Occipital lobe (tissue), 2 donors: Measurements from ENCODE around the gene SELENBP1. TPM values are rescaled to one million over a fixed set of nuclear protein-coding genes. Genes with fewer than 3 reads are reported as not detected.
"Not testable (repeated sequence)": the region's sequence is repeated elsewhere in the genome, so short reads cannot be mapped to it uniquely, and the experiment has no call there.

Experiments used
- DNase-seq: peaks from one replicate; lab custom pipeline; 2025; lab: John Stamatoyannopoulos, UW
- total RNA-seq: library from RNA; depleted of rRNA; stranded (reverse); fragments of >200 nt; gene quantifications from one replicate; pipeline ENCODE4 v1.2.3, GENCODE V29; 2014

SELENBP1 gene
- 9.2 TPM for total RNA-seq

GRCh38 chr1:151372058-151372934 lies at the start of gene SELENBP1:
TSS of gene SELENBP1 (minus strand) at chr1:151372705. CDS start at chr1:151372641, 64 bp downstream.
- DNase-seq: no peak

- no peak for DNase-seq
Measured at GRCh38 chr1:151419819-151420218, 47.3 kb upstream of the SELENBP1 start.

DNA sequence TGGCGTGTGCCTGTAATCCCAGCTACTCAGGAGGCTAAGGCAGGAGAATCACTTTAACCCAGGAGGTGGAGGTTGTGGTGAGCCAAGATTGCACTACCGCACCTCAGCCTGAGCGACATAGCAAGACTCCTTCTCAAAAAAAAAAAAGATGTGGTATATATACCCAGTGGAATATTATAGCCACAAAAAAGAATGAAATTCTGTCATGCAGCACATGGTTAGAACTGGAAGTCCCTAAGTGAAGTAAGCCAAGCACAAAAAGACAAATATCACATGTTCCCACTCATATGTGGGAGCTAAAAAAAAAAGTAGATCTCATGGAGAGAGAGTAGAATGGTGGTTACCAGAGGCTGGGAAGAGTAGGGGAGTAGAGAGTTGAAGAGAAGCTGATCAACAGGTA lies 45.6 kb upstream of the SELENBP1 start:
- no peak for DNase-seq

GRCh38 chr1:151416231-151416630 lies 43.7 kb upstream of the SELENBP1 start:
- DNase-seq: no peak

- DNase-seq: no peak
Measured at GRCh38 chr1:151411884-151412283, 39.4 kb upstream of the SELENBP1 start.

DNA sequence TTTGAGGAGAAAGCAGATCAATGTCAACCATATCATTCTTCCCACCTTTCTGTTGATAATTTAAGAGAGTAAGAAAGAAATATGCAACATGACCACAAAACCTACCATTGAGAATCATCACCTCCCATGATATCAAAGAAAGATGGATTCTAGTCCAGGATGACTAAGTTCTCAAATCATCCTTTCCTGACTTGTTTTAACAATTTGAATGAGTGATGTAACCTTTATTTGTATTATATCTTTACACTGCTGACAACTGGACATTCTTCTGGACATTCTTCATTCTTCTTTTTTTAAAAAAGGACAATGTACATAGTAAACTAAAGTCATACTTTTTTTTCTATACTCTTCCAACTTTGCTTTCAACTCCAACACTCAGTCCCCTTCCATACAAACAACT lies 36.4 kb upstream of the SELENBP1 start:
- no peak for DNase-seq

DNA sequence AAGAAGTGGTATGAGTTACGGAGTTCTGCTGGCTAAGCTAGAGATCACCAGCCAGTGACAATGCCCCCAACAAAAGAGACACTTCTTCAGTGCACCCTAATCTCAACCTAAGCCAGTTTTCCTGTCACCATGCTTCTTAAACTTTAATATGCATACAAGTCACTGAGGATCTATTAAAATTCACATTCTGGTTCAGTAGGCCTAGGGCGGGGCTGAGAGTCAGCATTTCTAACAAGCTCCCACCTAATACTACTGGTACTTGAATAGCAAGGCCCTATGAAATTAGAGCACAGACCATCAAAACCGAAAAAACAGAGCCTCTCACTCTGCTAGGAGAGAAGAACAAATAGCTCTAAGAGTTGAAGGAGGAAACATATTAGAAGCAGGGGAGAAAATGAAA lies 34.8 kb upstream of the SELENBP1 start:
- DNase-seq: no peak

DNA sequence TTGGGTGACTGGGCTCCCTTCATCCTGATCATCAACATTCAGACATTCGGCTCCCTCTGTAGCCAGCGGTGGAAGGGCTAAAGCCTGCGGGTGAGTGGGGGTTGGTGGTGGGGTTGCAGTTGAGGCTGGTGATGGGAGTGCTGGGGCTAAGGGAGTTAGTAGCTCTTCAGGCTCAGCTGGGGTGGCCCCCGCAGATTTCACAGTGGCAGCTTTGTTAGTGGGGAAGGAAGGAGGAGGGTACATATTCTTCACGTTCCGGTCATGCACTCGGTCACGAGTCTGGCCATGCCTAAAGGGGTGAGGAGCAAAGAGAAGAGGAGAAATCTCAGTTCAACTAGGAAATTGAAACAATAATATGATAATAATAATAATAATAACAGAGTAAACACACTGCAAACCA lies 33.7 kb upstream of the SELENBP1 start:
- DNase-seq: no peak

GRCh38 chr1:151405187-151405951 lies 32.9 kb upstream of the SELENBP1 start:
- DNase-seq: no peak

DNA sequence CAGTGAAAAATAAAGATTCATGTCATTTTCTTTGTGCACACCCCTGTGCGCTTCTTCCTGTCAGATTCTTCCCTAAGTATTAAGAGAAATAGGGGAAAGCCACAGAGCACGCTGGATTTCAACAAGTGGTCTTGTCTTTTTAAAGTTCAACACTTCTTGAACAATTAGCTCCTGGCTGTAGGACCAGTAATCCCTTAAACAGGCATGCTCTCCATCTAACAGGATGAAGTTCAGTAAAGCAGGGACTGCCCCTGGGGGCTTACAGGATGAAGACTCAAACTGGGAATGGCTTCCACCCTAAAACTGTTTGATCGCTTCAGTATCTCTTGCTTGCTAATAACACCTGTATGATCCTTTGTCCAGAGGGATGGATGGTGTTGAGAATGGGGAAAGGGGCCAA lies 31.1 kb upstream of the SELENBP1 start:
- DNase-seq: no peak

DNA sequence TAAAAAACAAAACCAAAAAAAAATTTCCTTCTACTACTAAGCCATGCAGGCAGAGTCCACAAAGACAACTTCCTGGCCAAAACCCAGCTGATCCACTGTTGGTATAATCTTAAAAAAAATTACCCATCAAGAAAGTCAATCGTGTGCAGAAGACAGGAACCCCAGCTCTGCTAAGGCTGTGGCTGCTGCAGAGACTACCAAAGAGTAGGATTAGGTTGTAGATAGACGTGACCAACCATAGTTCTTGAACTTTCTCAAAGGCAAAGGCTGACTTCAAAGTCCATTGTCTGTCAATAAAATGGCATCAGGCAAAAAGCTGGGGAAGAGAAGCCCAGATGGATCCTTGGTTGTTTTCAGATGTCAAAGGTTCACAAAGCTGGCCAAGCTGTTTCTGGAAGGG lies 30.3 kb upstream of the SELENBP1 start:
- DNase-seq: no peak

- no peak for DNase-seq
Measured at GRCh38 chr1:151401860-151402259, 29.4 kb upstream of the SELENBP1 start.

DNA sequence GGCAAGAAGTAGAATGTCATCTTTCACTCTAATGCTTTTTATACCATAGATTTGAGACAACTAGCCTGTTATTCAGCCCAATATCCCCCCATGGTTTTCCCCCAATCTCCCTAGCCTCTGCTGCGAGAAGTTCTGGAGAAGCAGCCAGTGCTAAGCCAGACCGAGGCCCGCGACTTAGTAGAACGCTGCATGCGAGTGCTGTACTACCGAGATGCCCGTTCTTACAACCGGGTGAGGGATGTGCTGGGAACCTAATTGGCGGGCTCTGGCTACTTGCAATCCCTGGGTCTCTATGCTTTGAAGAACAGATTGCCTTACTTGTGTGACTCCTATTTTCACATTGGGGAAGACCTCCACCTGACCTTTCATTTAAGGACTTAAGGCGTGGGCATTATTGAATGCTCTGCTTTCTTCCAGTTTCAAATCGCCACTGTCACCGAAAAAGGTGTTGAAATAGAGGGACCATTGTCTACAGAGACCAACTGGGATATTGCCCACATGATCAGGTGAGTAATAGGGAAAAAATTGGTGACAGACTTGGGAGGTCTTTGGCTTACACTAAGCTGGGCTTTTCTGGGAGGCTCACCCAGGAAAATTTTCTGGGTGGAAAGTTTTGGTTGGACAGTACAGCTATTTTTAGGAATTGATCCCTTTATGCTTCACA lies 28.8 kb upstream of the SELENBP1 start:
- no peak for DNase-seq

DNA sequence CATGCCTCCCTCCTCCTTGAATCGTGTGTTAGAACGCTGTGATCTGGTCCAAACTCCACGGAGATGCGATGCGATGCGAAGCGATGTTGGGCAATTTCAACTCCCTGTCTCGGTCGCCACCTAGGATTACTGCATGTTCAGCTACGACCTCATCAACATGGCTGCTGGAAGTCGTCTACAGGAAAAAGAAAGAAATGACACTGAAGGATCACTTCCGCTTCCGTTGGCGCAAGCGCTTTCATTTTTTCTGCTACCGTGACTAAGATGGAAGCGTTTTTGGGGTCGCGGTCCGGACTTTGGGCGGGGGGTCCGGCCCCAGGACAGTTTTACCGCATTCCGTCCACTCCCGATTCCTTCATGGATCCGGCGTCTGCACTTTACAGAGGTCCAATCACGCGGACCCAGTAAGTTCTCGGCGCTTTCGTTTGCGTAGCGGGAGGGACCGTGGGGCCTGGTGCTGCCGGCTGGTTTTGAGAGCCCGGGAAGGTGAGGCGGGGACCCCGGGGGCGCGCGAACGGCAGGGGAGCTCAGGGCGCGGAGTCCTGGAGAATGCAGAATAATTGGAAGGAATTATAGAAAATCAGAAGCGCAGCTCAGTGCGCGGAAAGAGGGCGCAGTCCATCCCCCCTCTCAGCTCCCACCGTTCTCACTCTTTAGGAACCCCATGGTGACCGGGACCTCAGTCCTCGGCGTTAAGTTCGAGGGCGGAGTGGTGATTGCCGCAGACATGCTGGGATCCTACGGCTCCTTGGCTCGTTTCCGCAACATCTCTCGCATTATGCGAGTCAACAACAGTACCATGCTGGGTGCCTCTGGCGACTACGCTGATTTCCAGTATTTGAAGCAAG lies 27.0 kb upstream of the SELENBP1 start, which contains the start of gene PSMB4:
Gene PSMB4 (plus strand): TSS at position 250 of the 848 bp plus-strand sequence. CDS start 15 bp downstream, at position 265.
- peak; percentile 88 for DNase-seq

GRCh38 chr1:151396265-151396664 lies 23.8 kb upstream of the SELENBP1 start:
- not testable (repeated sequence) for DNase-seq

DNA sequence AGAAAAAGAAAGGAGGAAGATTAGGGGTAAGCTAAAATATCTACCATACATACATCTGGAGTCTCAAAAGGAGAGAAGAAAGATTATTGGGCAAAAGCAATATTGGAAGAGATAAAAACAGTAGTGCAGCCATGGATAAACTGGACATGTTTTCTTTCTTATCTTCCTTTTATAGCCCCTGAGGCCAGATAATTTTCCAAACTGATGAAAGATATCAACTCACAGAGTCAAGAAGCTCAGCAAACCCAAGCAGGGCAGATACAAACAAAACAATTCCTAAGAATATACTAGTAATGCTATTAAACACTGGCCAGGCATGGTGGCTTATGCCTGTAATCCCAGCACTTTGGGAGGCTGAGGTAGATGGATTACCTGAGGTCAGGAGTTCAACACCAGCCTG lies 21.1 kb upstream of the SELENBP1 start:
- no peak for DNase-seq

GRCh38 chr1:151391079-151391563 lies 18.6 kb upstream of the SELENBP1 start:
- DNase-seq: no peak

DNA sequence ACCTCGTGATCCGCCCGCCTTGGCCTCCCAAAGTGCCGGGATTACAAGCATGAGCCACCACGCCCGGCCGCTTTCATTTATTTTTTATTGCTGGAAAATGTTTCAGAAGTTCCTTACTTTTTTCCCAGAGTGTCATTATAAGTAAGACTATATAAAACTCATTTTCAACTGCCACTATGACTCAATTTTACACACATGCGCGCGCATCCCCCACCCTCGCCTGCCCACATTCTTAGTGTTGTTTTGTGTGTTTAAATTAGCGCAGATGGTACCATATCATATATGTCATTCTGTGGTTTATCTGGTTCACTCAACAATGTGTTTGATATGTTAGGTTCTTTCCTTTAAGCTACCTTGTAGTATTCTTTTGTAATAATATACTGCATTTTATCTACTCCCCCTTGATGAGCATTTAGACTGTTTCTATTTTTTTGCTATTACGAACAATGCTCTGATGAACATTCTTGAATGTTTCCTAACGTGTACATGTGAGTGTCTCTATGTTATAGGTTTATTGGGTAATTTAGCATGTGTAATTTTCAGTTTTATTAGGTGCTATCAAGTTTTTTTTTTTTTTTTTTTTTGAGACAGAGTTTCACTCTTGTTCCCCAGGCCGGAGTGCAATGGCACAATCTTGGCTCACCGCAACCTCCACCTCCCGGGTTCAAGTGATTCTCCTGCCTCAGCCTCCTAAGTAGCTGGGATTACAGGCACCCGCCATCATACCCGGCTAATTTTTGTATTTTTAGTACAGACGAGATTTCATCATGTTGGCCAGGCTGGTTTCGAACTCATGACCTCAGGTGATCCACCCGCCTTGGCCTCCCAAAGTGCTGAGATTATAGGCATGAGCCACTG lies 17.9 kb upstream of the SELENBP1 start:
- DNase-seq: not testable (repeated sequence)

DNA sequence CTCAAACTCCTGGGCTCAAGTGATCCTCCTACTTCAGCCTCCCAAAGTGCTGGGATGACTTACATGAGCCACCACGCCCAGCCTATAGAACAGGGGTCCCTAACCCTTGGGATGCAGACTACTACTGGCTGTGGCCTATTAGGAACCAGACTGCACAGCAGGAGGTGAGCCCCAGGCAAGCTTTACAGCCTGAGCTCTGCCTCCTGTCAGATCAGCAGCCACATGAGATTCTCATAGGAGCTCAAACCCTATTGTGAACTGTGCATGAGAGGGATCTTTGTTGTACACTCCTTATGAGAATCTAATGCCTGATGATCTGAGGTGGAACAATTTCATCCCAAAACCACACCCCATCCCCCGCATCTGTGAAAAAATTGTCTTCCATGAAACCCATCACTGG lies 13.5 kb upstream of the SELENBP1 start:
- no peak for DNase-seq

DNA sequence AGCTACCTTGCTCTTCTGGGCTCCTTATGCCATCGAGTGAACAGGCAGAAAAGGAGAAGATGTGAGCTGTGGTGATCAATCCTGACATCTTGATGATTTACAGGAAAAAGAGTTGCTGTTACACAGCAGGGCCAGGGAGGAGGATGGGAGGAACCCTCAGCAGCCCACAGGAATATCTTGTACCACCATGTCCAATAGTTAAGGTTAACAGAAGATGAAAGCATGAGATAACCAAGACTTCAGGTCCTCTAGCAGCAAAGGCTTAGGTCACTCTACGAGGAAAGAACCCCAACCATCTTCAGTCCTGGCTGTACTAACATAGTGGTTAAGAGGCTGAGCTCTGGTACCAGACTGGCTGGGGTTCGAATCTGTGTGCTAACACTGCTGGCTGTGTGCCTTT lies 12.1 kb upstream of the SELENBP1 start:
- DNase-seq: no peak
